GM21367 (cell line): ENCODE data around the gene VAMP4.
"Not testable (repeated sequence)": the region's sequence is repeated elsewhere in the genome, so short reads cannot be mapped to it uniquely, and the experiment has no call there.

Experiments
- ATAC-seq: cut with Tn5 transposase; IDR thresholded peaks from one replicate; pipeline ENCODE4 v1.9.1; 2021; ENCODE audit not compliant: unreplicated experiment

VAMP4 gene

DNA sequence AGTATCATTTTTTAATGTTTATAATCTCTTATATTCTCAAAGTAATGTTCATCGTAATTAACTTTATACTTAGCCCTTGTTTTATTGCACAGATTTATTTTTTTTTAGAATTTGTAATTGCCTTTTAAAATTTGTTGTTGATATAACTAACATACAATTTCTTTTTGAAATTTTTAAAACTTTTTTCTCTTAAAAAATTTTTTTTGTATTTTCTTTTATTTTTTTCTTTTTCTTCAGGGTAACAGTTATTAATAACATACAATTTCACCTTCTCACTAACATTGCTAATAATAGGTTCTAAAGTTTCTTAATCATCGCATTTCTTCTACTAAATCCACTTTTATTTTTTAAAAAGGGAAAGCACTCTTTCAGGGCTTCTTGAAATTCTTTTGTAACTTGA is 11.3 kb upstream of the VAMP4 start:
- ATAC-seq, result no peak

DNA sequence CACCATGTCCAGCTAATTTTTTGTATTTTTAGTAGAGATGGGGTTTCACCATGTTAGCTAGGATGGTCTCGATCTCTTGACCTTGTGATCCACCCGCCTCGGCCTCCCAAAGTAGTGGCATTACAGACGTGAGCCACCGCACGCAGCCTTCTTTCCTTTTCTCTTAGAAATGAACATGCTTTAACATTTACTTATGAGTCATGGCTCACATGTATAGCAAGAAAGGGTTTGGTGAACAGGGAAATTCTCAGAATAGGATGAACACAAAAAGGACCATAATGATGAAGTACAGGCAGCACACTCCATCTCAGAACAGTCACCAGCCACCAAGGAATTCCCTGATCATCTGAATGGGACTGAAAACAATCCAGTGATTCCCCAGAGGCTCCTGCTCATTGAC is 9.4 kb upstream of the VAMP4 start:
- ATAC-seq, result no peak

DNA sequence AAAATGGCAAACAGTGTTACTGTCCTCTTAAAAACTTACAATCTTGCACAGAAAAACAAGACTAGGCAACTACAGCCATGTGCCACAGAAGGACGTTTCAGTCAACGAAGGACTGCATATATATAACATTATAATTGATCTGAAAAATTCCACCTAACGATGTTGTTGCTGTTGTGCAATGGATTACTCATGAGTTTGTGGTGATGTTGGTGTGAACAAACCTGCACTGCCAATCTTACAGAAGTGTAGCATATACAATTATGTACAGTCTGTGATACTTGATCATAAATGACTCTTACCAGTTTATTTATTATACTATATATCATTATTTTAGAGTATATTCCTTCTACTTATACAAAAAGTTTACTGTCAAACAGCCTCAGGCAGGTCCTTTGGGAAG is 6.8 kb upstream of the VAMP4 start:
- ATAC-seq, result no peak

DNA sequence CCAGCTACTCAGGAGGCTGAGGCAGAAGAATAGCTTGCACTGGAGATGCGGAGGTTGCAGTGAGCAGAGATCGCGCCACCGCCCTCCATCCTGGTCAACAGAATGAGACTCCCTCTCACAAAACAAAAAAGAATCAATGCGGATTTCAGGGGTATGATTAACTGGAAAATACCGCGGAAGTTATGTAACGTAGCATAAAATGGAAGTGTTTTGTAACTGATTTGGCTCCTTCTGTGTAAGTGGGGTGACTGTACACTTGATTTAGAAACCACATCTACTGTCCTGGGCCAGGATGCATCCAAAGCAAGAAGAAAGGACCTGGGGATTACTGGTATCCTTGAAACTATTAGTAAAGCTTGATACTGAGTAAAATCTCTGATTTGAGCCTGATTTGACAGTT is 3.1 kb upstream of the VAMP4 start:
- no peak for ATAC-seq

DNA sequence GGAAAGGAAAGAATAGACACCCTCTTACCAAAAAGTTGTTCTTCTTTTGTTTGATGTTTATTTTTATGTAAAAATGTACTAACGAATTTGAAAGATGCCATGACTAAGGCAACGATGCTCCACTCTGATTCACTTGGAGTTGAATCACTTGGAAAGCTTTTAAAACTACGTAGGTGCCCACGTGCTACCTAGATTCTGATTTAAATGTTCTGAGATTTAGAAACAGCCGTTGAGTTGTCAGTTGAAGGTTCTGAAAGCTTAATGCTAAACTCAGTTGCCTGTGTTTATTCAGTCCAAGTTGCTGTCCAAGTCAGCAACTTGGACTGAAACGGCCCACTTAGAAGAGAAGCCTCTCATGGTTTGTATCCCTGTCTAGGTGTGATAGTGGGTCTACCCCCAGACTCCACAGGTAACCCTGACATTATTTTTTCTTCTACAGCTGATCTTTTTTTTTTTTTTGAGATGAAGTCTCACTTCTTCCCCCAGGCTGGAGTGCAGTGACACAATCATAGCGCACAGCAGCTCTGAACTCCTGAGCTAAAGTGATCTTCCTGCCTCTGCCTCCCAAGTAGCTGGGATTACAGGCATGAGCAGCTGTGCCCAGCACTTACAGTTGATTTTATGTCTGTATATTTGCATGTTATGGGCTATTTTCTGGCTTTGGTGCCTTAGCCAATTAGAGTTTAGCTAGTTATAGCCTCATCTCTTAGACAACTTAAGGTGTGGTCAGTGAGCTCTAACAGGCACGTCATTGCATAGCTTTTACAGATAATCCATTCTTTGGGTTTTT is 1.4 kb upstream of the VAMP4 start:
- no peak for ATAC-seq

DNA sequence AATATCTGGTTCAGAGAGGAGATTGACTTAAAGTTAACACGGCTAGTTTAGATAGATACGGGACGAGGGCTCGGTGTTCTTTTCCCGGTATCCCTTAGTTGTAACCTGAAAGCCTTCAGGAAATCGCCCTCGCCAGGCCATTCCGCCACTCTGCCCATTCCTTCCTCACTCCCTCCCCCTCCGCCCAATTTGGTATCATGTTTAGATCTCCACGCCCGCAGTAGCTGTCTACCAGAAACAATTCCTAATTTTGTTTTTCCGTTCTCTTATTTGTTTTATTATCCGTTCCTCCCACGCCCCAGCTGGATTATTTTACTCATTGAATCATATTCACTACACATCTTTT is 685 bp upstream of the VAMP4 start:
- no peak for ATAC-seq

DNA sequence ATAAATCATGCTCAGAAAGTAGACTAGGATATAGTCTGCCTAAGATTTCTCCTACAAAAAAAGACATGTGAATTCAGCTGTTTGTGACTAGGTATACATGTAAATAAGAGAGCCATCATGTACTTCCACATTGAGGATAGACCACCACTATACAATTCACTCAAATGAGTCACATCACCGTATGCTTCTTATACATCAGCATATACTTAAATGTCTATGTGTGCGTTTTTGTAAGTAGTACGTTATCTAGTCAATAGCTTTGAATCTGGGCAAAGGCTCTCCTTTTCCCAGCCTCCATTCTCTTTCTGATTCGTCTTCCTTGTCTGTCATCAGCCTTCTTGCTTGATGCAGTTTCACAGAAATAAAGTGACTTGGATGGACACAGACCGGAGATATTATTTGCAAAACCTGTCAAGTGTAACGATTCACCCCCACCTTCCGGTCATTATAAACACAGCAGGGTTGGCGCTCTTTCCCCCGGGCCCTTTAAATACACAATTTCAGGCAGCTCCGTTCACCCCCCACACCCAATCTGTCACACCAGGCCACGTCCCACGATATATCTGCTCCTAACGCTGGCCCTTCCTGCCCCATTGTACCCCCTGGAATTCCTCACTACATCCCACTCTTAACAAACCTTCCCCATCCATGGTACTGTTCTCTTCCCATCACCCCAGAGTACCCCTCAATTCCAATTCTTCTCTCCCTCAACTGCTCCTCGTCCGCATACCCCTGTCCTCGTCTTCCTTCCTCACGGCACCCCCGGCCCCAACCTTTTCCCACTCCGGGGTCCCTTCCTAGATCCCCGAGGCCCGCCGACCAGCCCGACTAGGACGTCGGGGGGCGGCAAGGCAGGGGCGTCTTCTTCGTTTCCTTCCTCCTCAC is 636 bp downstream of the VAMP4 start:
- ATAC-seq, result peak; percentile 27

DNA sequence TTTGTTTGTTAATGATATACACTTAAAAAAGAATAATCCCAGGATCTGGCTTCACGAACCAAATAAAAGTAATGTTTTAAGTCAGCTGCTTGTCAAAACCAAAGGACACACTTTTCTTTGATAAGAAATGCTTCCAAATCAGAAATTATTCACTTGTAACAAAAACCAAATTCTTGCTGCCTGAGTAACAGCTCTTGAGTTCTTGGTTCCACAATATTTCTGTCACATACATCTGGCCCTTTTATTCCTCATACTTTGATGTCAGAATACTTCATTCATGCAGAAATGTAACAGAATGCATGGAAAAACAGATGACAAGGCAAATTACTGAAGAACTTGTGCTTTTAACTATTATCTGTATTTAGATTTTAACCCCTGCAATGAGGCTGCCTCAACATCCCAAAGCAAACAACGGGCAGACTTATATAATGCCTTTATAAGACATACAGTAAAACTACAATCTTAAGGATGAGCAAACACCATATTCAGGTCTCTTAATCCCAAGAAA is 1.5 kb downstream of the VAMP4 start:
- ATAC-seq, result no peak

DNA sequence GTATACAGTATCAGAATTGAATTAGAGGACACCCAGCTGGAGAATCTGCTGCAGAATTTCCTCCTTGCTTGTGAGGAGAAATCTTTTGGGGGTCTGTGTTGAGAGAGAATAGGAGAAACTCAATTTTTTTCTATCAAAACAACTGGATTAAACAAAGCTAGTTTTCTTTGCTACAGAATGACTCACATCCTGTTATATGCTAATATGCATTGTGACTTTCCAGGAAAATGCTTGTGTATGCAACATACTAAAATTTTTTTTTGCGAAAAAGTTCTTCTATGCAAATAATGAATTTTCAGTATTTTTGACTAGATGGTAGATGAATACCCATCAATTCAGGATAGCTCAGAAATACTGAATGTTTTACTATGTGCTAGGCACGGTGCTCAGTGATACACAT is 2.2 kb downstream of the VAMP4 start:
- no peak for ATAC-seq

DNA sequence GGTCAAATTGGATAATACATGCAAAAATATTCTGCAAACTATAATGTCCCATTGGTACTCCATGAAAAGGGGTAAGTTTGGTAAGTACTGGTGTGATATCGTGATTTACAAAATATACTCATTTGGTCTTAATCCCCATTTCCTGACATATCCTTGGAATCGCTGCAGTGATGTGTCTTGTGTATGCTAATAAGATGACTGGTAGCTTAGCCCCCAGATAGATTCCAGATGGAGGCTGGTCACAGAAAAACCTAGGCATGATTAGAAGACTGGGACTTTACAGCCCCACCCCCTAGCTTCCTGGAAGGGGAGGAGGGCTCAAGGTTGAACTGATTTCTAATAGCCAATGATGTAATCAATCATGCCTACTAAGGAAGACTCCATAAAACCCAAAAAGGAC is 3.0 kb downstream of the VAMP4 start:
- ATAC-seq, result no peak

DNA sequence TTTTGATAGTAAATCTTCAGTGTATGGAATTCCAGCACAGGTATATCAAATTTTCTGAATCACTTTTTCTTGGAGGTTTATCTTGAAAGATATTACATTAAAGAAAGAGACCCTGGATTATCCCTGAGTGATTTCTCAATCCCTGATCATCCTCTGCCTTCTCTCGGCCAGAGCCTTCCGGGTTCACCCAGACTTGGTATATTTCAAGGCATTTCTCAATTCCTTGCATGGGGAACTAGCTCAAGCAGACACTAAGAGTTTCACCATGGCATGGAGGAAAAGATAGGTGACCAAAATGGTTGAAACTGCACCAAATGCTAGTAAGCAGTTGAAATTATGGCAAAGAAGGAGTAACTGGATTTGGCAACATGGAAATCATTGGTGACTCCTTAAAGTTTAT is 5.7 kb downstream of the VAMP4 start:
- ATAC-seq, result no peak

DNA sequence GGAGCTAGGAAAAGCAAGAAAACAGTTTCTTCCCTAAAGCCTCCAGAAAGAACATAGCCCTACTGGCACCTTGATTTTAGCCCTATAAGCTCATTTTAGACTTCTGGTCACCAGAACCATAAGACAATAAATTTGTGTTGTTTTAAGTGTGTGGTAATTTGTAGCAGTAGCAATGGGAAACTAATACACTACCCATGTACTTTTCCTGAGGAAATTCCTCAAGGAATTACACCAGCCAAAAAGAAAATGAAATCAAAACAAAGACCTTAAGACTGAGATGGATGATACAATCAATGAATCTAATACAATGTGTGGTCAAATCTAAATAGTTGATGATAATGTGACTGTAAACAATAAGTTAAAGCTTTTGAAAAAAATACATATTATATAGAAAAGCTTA is 11.8 kb downstream of the VAMP4 start:
- ATAC-seq, result no peak

DNA sequence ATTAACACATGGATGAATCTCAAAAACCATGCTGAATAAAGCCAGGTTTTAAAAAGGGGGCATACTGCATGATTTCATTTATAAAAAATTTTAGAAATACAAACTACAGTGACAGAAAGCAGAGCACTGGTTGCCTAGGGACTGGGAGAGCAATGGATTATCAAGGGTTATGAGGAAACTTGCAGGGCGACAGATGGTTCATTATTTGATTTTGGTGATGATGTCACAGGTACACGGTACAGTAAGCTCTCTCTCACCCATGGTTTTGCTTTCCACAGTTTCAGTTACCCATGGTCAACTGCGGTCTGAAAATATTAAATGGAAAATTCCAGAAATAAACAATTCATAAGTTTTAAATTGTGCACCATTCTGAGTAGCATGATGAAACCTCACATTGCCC is 14.1 kb downstream of the VAMP4 start:
- ATAC-seq, result no peak

DNA sequence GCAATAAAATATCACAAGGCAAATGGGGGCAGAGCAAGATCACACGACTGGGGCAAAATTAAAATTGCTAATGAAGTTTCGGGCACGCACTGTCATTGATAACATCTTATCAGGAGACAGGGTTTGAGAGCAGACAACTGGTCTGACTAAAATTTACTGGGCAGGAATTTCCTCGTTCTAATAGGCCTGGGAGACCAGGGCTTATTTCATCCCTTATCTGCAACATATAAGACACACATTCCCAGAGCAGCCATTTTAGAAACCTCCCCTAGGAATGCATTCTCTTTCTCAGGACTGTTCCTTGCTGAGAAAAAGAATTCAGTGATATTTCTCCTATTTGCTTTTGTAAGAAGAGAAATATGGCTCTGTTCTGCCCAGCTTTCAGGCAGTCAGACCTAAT is 18.7 kb downstream of the VAMP4 start:
- not testable (repeated sequence) for ATAC-seq

DNA sequence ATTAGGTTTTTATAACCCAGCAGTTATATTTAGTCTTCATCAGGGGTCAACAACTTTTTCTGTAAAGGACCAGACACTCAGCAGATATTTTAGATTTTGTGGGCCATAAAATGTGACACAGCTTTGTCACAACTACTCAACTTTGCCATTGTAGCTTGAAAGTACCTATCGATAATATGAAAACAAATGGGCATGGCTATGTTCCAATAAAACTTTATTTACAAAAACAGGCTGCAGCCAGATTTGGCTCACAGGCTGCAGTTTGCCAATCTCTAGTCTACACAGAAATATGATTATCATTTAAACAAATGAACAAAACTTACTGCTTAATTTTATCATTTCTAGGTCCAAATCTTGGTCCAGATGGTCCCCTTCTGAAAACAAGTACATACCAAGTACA is 23.0 kb downstream of the VAMP4 start:
- ATAC-seq, result no peak

DNA sequence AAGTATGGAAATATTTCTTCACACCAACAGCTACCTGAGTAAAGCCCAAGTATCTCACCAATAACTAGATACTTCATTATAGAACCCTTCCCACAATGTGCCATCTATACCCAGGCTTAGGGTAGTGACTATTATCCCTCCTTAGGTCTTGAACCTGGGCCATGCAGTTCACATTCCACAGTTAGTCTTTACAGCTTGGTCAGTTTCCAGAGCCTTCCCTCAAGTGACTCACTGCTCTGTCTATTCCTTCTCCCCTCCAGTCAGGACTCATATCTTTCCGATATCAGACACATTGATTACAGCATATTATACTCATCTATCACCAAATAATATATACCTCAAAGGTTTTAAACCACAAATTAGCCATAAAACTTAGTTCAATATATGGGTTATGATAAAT is 23.6 kb downstream of the VAMP4 start:
- ATAC-seq, result no peak

DNA sequence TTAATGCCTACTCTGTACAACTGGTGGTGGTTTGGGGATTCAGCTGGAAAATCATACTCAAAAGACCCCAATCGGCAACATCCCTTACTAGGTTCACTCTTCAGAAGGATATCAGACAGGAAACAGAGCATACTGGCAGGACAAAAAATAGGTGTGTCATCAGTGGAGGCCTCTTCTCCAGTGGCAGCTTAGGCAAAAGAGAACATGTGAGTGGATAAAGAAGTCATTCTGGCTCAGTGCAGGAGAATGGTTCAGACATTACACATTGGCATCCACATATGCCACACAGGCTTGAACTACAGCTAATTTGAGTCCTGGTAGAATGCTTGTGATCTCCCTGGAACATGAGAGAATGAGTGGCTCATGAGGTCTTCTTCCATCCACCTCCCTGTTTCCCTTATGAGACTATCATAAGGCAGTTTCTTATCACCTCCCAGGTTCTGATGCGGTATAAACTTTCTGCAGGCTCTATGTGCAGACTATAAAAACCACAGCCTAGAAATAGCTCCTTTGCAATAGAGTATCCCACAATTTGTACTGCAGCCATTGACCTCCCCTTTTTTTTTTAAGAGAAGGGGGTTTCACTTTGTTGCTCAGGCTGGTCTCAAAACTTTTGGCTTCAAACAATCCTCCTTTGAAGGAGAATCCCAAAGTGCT is 24.7 kb downstream of the VAMP4 start:
- ATAC-seq, result no peak

DNA sequence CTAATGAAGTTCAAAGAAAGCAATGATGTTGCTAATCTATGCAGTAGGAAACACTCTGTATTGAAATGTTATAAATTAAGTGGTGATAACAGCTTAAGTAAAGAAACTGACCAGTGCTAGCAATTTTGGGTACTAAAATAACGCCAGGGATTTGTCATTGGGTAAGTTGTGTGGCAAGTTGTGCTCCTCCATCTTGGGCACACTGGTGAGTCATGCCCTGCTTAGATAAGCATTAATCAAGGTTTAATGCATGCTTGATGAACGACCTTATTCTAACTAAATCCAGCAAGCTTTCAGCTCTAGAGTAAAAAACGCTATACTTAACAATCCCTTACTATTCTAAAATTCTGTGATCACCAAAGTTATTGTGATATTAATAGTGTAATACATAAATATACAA is 25.2 kb downstream of the VAMP4 start:
- ATAC-seq, result no peak

DNA sequence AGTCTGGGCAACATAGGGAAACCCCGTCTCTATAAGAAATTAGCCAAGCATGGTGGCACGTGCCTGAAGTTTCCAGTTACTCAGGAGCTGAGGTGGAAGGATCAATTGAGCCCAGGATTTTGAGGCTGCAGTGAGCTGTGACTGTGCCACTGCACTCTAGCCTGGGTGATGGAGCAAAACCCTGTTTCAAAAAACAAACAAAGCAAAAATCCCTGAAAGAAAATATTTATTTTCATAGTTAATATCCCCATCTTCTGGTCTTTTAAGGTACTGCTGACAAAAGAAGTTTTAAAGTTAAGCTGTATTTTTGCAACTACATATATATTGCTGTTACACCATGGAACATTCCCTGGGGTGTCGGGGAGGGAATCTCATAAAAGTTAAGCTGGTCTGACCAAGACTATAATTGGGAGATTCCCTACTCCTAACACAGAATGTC is 26.0 kb downstream of the VAMP4 start:
- ATAC-seq, result no peak

DNA sequence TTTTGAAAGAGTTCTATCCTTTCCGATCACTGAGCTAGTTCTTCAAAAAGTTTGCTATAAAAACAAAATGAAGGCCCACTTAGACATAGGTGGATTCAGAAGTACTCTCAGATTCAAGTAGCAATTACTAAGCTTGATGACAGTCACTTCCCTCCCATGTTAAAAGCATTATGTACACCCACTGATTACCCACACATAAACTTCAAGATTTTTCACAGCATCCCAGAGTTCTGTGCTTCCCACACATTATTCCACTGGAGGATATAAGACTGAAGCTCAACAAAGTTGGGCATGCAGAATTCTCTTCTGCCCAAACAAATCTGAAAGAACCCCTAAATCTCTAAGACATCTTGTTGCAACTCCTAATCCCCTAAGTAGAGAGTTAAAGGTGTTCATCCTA is 29.5 kb downstream of the VAMP4 start:
- ATAC-seq, result no peak

DNA sequence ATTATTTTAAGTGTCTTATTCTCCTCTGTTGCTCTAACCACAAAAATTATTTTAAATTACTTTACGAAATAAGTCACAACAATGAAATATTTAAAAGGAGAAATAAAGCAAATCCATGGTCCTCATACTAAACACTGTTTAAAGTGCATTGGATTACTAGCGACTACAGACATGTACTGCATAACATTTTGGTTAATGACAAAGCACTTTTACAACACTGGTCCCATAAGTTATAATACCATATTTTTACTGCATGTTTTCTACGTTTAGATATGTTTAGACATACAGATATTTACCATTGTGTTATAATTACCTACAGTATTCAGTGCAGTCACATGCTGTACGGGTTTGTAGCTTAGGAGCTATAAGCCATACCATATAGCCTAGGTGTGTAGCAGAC is 30.2 kb downstream of the VAMP4 start:
- ATAC-seq, result no peak

DNA sequence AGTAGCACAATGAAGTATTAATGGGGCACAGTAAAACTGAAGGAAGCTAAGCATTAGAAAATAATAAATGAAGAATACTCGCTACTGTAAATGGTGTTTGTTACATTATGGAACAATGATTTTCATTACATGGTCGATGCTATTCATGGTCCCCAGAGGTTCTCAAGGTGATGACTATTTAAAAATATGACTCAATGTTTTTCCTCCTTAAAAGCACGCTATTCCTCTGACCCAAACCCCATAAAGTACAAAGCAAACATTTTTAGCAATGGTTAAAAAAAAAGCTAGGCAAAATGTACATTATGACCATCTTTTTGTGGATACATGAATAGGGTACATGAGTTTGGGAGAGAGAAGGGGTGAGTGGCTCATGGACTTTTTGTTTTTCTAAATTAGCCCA is 34.3 kb downstream of the VAMP4 start:
- no peak for ATAC-seq
